Body of pancreas (tissue), 4 donors: ENCODE data around the gene LAMA4.

ENCODE experiments used
- CTCF ChIP-seq, 7 experiments: fragments of 450-650 bp in 4 of 7; fragments of 200-600 bp in 3 of 7; sonication (generic) in 3 of 7; IDR thresholded peaks; one replicate each; pipeline ENCODE4 v1.5.1; 2016 to 2019; ENCODE audit warnings: antibody characterized with exemption in 7 of 7
- POLR2A ChIP-seq, 3 donors: fragments of 450-650 bp; IDR thresholded peaks; one replicate each; pipeline ENCODE4 v1.6.1; 2016; ENCODE audit warnings: antibody characterized with exemption in 3 of 3, mild to moderate bottlenecking in 2 of 3

GRCh38 chr6:112296122-112296521 lies 41.8 kb upstream of the LAMA4 start:
- TF ChIP-seq CTCF (IDR thresholded peaks at IDR 0.05) (no peak), POLR2A (IDR thresholded peaks at IDR 0.05) (no peak)
